ENCODE results near the gene UNC79.

Gene UNC79

GRCh38 chr14:93751946-93752655 is 321.4 kb downstream of the UNC79 start:
- no peak for DNase-seq (ENCODE audit: low spot score)
- TF ChIP-seq CTCF (IDR thresholded peaks at IDR 0.05; ENCODE audit: extremely low read depth, insufficient read depth, missing control alignments), result no peak
- in situ Hi-C loops (cut with MboI; ENCODE audit: low pct_unique_long_range_greater_than_20kb, low sequenced_read_pairs, unreplicated experiment), result no loop called here

GRCh38 chr14:93752980-93753561 is 322.3 kb downstream of the UNC79 start:
- in situ Hi-C loops (cut with MboI; ENCODE audit: low pct_unique_long_range_greater_than_20kb, low sequenced_read_pairs, unreplicated experiment), result no loop called here
- no peak for TF ChIP-seq CTCF (IDR thresholded peaks at IDR 0.05; ENCODE audit: extremely low read depth, insufficient read depth, missing control alignments)
- DNase-seq (ENCODE audit: low spot score), result no peak

GRCh38 chr14:93753647-93754046 is 322.9 kb downstream of the UNC79 start:
- DNase-seq (ENCODE audit: low spot score), result no peak
- no peak for TF ChIP-seq CTCF (IDR thresholded peaks at IDR 0.05; ENCODE audit: extremely low read depth, insufficient read depth, missing control alignments)
- in situ Hi-C loops (cut with MboI; ENCODE audit: low pct_unique_long_range_greater_than_20kb, low sequenced_read_pairs, unreplicated experiment), result no loop called here

- TF ChIP-seq CTCF (IDR thresholded peaks at IDR 0.05; ENCODE audit: extremely low read depth, insufficient read depth, missing control alignments), result no peak
- in situ Hi-C loops (cut with MboI; ENCODE audit: low pct_unique_long_range_greater_than_20kb, low sequenced_read_pairs, unreplicated experiment), result no loop called here
- no peak for DNase-seq (ENCODE audit: low spot score)
Observed at GRCh38 chr14:93757206-93757605, 326.5 kb downstream of the UNC79 start.
